IPS DF 19.7 (cell line): ENCODE measurements around the gene SRSF11.

Experiments used
- DNase-seq: peaks from one replicate; pipeline ENCODE4 v3.0.0-alpha.2; 2013; ENCODE audit warnings: low read depth, low spot score

SRSF11 gene

GRCh38 chr1:70220517-70221237, 503 bp upstream of the SRSF11 start:
- DNase-seq, result no peak

GRCh38 chr1:70222716-70223235, 1.6 kb downstream of the SRSF11 start:
- no peak for DNase-seq

- no peak for DNase-seq
These were observed 3.8 kb downstream of the SRSF11 start for GRCh38 chr1:70224954-70225353.

- no peak for DNase-seq
These were observed 6.3 kb downstream of the SRSF11 start for GRCh38 chr1:70227439-70227838.

GRCh38 chr1:70228670-70229069, 7.5 kb downstream of the SRSF11 start:
- no peak for DNase-seq

- DNase-seq, result no peak
These were observed 10.3 kb downstream of the SRSF11 start for GRCh38 chr1:70231475-70231874.

- DNase-seq, result no peak
These were observed 13.6 kb downstream of the SRSF11 start for GRCh38 chr1:70234733-70235132.

- no peak for DNase-seq
These were observed 18.8 kb downstream of the SRSF11 start for GRCh38 chr1:70239940-70240339.

GRCh38 chr1:70247122-70247521, 25.9 kb downstream of the SRSF11 start:
- no peak for DNase-seq

GRCh38 chr1:70247768-70248167, 26.6 kb downstream of the SRSF11 start:
- no peak for DNase-seq

GRCh38 chr1:70248729-70249128, 27.5 kb downstream of the SRSF11 start:
- no peak for DNase-seq

GRCh38 chr1:70256664-70257063, 35.5 kb downstream of the SRSF11 start:
- DNase-seq, result no peak

GRCh38 chr1:70264839-70265238, 43.7 kb downstream of the SRSF11 start:
- DNase-seq, result no peak

- DNase-seq, result no peak
These were observed 44.8 kb downstream of the SRSF11 start for GRCh38 chr1:70265946-70266345.

- no peak for DNase-seq
These were observed 56.7 kb downstream of the SRSF11 start for GRCh38 chr1:70277875-70278274.

GRCh38 chr1:70278710-70279109, 57.5 kb downstream of the SRSF11 start:
- DNase-seq, result no peak

- DNase-seq, result no peak
These were observed 63.2 kb downstream of the SRSF11 start for GRCh38 chr1:70284366-70284765.

- no peak for DNase-seq
These were observed 65.3 kb downstream of the SRSF11 start for GRCh38 chr1:70286453-70286852.

- DNase-seq, result no peak
These were observed 67.0 kb downstream of the SRSF11 start for GRCh38 chr1:70288166-70288565.

- no peak for DNase-seq
These were observed 69.0 kb downstream of the SRSF11 start for GRCh38 chr1:70290218-70290617.

- DNase-seq, result no peak
These were observed 72.1 kb downstream of the SRSF11 start for GRCh38 chr1:70293186-70293843.

GRCh38 chr1:70295749-70296148, 74.6 kb downstream of the SRSF11 start:
- DNase-seq, result no peak

GRCh38 chr1:70299472-70299871, 78.3 kb downstream of the SRSF11 start:
- no peak for DNase-seq
